Measurements from ENCODE around the gene CT45A10.
"Not testable (repeated sequence)": the region's sequence is repeated elsewhere in the genome, so short reads cannot be mapped to it uniquely, and the experiment has no call there.

Gene CT45A10

GRCh38 chrX:135893294-135893817, at the start of gene CT45A10, which contains the start of gene SAGE1:
CT45A10 (minus strand) TSS chrX:135893444; CDS start chrX:135885344, 8,100 bp downstream.
SAGE1 (plus strand) TSS chrX:135893716; CDS start chrX:135896243, 2,527 bp downstream.
- no peak for DNase-seq (ENCODE audit: low read depth in 3 of 3)

GRCh38 chrX:135931644-135932487, 38.6 kb upstream of the CT45A10 start:
- peak in 1 of 3 experiments; percentile 37 for DNase-seq (ENCODE audit: low read depth in 3 of 3)

- DNase-seq (ENCODE audit: low read depth in 3 of 3): no peak
These were observed 34.7 kb upstream of the CT45A10 start for GRCh38 chrX:135927897-135928296.

GRCh38 chrX:135923353-135923752, 30.1 kb upstream of the CT45A10 start:
- DNase-seq (ENCODE audit: low read depth in 3 of 3): no peak

- not testable (repeated sequence) for DNase-seq (ENCODE audit: low read depth in 3 of 3)
These were observed 27.3 kb upstream of the CT45A10 start for GRCh38 chrX:135920516-135920915.

GRCh38 chrX:135914404-135914803, 21.2 kb upstream of the CT45A10 start:
- DNase-seq (ENCODE audit: low read depth in 3 of 3): no peak

- DNase-seq (ENCODE audit: low read depth in 3 of 3): no peak
These were observed 17.0 kb upstream of the CT45A10 start for GRCh38 chrX:135910251-135910650.

- no peak for DNase-seq (ENCODE audit: low read depth in 3 of 3)
These were observed 463 bp downstream of the CT45A10 start for GRCh38 chrX:135892781-135893180.

GRCh38 chrX:135890087-135890585, 3.1 kb downstream of the CT45A10 start:
- DNase-seq (ENCODE audit: low read depth in 3 of 3): no peak

- peak in 1 of 3 experiments; percentile 27 for DNase-seq (ENCODE audit: low read depth in 3 of 3)
These were observed 4.3 kb downstream of the CT45A10 start for GRCh38 chrX:135888976-135889375.

- DNase-seq (ENCODE audit: low read depth in 3 of 3): not testable (repeated sequence)
These were observed 5.0 kb downstream of the CT45A10 start for GRCh38 chrX:135888230-135888629.

GRCh38 chrX:135882741-135883140, 10.5 kb downstream of the CT45A10 start:
- DNase-seq (ENCODE audit: low read depth in 3 of 3): not testable (repeated sequence)

GRCh38 chrX:135871712-135872111, 21.5 kb downstream of the CT45A10 start, which contains the start of gene CT45A9:
CT45A9 (minus strand) TSS chrX:135871812; CDS start chrX:135868061, 3,751 bp downstream.
- not testable (repeated sequence) for DNase-seq (ENCODE audit: low read depth in 3 of 3)

GRCh38 chrX:135854438-135854837, 38.8 kb downstream of the CT45A10 start, which contains the start of gene CT45A8:
CT45A8 (minus strand) TSS chrX:135854538; CDS start chrX:135850783, 3,755 bp downstream.
- not testable (repeated sequence) for DNase-seq (ENCODE audit: low read depth in 3 of 3)

- DNase-seq (ENCODE audit: low read depth in 3 of 3): not testable (repeated sequence)
These were observed 56.1 kb downstream of the CT45A10 start, which contains the start of gene CT45A7 for GRCh38 chrX:135837180-135837579. CT45A7 (minus strand) TSS chrX:135837280; CDS start chrX:135833533, 3,747 bp downstream.

All from stimulated activated CD4-positive, alpha-beta T cell treated with anti-CD3 and anti-CD28 coated beads, TNF-alpha, amount 100 ng/mL, for 24 hours (primary cell).